Chondrocyte (in vitro differentiated cells): ENCODE results near the gene TF. TPM values are rescaled to one million over a fixed set of nuclear protein-coding genes. Genes with fewer than 3 reads are reported as not detected.

ENCODE experiments used
- DNase-seq: peaks from one replicate; pipeline ENCODE4 v3.0.0; 2021; ENCODE audit warnings: mixed read lengths, low spot score
- H3K27ac Mint-ChIP-seq: one replicate; pipeline ENCODE4 v1.8.0; 2021; ENCODE audit warnings: mild to moderate bottlenecking, moderate library complexity, mixed read lengths; ENCODE audit not compliant: unreplicated experiment
- H3K27me3 Mint-ChIP-seq: 2 replicates; pipeline ENCODE4 v1.8.0; 2021; ENCODE audit warnings: low read depth, mixed read lengths
- H3K36me3 Mint-ChIP-seq: 2 replicates; pipeline ENCODE4 v1.8.0; 2021; ENCODE audit warnings: low read depth, mixed read lengths
- H3K4me1 Mint-ChIP-seq: 2 replicates; pipeline ENCODE4 v1.8.0; 2021; ENCODE audit warnings: low read depth, mild to moderate bottlenecking, mixed read lengths
- H3K4me3 Mint-ChIP-seq: one replicate; pipeline ENCODE4 v1.8.0; 2021; ENCODE audit warnings: mild to moderate bottlenecking, moderate library complexity, mixed read lengths; ENCODE audit not compliant: unreplicated experiment
- H3K9me3 Mint-ChIP-seq: 2 replicates; pipeline ENCODE4 v1.8.0; 2021; ENCODE audit warnings: low read depth, mixed read lengths
- CTCF ChIP-seq: fragments of 200-600 bp; sonication (generic); IDR thresholded peaks from 2 replicates; pipeline ENCODE4 v1.5.0; 2021; ENCODE audit warnings: antibody characterized with exemption, mild to moderate bottlenecking, moderate library complexity
- total RNA-seq: library from RNA; stranded (reverse); gene quantifications from 3 replicates; pipeline ENCODE4 v1.2.1, GENCODE V29; 2021

Gene TF
- total RNA-seq, 1 donor from 2014 or later: 1.2 TPM

DNA sequence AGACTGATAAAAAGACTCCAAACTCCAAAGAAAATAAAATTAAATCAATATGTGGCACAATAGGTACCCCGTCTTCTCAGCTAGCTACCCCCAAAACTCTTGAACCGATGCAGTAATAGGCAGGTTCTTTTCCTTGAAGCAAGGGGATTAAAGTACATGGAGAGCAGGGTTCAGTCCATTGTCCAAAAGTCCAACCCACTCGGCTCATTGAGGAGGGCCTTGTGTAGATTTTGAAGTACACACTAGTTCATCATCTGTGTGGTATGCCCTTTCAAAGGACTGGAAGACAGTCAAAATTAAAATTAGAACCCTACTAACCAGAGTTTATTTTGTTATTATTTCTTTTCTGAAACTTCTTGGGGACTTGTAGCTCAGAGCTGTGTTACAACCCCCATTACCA, 23.3 kb downstream of the TF start:
- Mint-ChIP-seq H3K27me3 (no peaks in the 10 kb centered on the region), H3K4me3 (no peak overlapping the region), H3K9me3 (no peaks in the 10 kb centered on the region), H3K36me3 (no peaks in the 10 kb centered on the region), H3K4me1 (peaks cover 3% of the 10 kb centered on the region), H3K27ac (no peak overlapping the region)
- no peak for DNase-seq
- TF ChIP-seq CTCF: no peak

DNA sequence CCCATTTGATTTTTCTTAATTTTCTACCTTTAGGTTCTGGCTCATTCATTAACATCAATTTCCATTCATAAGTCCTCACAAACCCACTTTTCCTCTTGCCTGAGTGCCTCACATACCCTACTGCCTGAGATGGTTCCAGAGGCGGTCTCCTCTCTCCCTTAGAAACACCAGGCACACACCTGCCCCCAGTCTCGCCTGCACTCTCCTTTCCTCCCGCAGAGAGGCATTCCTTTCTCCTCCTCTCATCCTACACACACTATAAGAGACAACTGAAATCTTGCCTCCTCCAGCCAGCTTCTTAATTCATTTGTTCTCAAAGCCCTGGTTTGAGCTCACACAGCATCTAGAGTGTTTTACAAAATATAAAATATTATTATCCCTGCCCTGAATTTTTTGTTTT, 27.5 kb downstream of the TF start:
- no peak for TF ChIP-seq CTCF
- H3K4me3 Mint-ChIP-seq: no peak overlapping the region
- peaks cover 4% of the 10 kb centered on the region for H3K27me3 Mint-ChIP-seq
- H3K27ac Mint-ChIP-seq: no peak overlapping the region
- H3K4me1 Mint-ChIP-seq: no peaks in the 10 kb centered on the region
- H3K9me3 Mint-ChIP-seq: no peaks in the 10 kb centered on the region
- H3K36me3 Mint-ChIP-seq: no peaks in the 10 kb centered on the region
- DNase-seq: no peak

- DNase-seq: no peak
- no peaks in the 10 kb centered on the region for H3K4me1 Mint-ChIP-seq
- H3K27me3 Mint-ChIP-seq: peaks cover 13% of the 10 kb centered on the region
- no peak for TF ChIP-seq CTCF
- H3K9me3 Mint-ChIP-seq: no peaks in the 10 kb centered on the region
- H3K36me3 Mint-ChIP-seq: no peaks in the 10 kb centered on the region
- H3K4me3 Mint-ChIP-seq: no peak overlapping the region
- no peak overlapping the region for H3K27ac Mint-ChIP-seq
Measured at GRCh38 chr3:133775309-133775708, 29.1 kb downstream of the TF start.

DNA sequence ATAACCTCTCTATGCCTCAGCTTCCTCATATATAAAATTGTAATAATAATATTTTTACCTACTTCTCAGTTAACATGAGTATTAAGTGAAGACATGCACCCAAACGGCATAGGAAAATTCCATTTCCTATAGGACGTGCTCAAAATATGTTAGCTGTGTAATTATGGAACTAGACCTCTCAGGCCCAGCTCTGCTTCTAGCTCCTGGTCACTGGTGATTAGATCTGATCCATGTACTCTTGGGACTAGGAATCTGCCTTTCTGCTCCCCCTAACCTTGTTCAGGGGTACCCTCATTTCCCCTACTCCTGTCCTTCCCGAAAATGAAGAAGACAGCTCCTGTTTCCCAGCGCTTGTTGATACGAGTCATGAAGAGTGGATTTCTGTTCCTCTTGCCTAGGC, 29.6 kb downstream of the TF start:
- DNase-seq: no peak
- no peak overlapping the region for H3K4me3 Mint-ChIP-seq
- H3K27ac Mint-ChIP-seq: no peak overlapping the region
- TF ChIP-seq CTCF: no peak
- H3K9me3 Mint-ChIP-seq: no peaks in the 10 kb centered on the region
- H3K4me1 Mint-ChIP-seq: no peaks in the 10 kb centered on the region
- H3K27me3 Mint-ChIP-seq: peaks cover 13% of the 10 kb centered on the region
- H3K36me3 Mint-ChIP-seq: no peaks in the 10 kb centered on the region

GRCh38 chr3:133776794-133777438, 30.7 kb downstream of the TF start:
- H3K4me1 Mint-ChIP-seq: no peaks in the 10 kb centered on the region

More at GRCh38 chr3:133776794-133777438, 30.7 kb downstream of the TF start:
- Mint-ChIP-seq H3K4me3 (no peak overlapping the region), H3K36me3 (no peaks in the 10 kb centered on the region), H3K27ac (no peak overlapping the region), H3K27me3 (peaks cover 13% of the 10 kb centered on the region), H3K9me3 (no peaks in the 10 kb centered on the region)
- DNase-seq: no peak
- no peak for TF ChIP-seq CTCF
